ENCODE data around the gene SLC17A9. TPM values are rescaled to one million over a fixed set of nuclear protein-coding genes. Genes with fewer than 3 reads are reported as not detected.

Gene SLC17A9
- total RNA-seq, 1 donor from 2014 or later: 12.4 TPM

DNA sequence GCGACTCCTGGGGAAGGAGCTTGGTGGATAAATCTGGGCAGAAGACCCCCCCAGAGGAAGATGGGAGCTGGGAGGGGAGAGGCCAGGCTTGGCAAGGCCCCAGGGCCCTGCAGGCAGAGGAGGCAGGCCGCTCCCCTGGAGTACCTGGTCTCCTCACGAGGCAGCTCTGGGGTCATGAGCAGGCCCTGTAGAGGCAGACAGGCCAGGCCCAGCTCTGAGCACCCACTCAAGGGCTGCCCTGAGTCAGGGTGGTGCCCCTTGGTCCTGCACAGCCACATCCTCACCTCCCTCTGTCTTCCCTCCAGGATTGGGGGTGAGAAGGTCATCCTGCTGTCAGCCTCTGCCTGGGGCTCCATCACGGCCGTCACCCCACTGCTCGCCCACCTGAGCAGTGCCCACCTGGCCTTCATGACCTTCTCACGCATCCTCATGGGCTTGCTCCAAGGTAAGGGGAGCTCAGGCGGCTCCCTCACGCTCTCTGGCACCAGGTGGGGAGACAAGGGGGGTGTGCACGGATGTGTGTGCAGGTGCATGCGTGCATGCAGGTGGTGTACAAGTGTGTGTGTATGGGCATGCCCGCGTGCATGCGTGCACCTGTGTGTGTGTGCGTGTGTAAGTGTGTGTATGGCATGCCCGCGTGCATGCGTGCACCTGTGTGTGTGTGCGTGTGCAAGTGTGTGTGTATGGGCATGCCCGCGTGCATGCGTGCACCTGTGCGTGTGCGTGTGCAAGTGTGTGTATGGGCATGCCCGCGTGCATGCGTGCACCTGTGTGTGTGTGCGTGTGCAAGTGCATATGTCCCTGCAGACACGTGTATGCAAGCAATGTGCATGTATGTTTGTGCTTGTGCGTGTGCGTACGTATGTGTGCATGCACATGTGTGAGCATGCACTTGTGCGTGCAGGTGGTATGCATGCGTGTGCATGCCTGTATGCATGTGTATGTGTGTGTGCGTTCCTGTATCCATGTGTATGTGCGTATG is 4.9 kb downstream of the SLC17A9 start:
- no peak for FAIRE-seq
- H3K27ac ChIP-seq (ENCODE audit: low read depth, low read length): no peak overlapping the region
- H3K4me3 Mint-ChIP-seq (ENCODE audit: unreplicated experiment): no peak overlapping the region

DNA sequence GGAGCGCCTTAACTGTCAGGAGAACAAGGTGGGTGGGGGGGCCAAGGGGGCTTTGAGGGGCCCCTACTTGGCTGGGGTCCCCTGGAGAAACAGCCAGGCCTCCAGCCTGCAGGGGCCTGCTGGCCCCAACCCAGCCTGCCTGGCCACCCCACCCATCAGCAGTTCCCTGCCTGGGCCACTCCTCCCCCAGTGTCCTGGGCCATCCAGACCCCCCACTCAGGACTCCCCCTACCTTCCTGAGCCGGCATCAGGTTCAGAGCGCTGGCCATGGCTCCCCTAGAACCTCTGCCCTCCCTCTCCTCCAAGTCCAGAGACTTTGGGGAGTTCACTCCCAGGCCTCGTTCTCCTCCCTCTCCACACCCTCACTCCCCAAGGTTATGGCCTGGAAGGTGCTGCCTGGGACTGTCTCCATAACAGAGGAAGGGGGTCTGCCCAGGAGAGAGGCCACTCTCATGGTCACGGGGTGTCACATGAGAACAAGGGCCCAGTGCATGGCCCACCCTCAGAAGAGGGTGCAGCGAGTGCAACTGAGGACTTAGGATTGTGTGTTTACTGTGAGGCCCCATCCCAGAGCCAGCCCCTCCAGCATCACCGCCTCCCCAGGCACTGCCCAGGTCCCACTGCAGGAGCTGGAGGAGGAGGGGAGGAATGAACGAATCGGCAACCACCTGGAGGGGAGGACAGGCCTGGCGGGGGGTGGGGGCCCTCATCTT is 6.0 kb downstream of the SLC17A9 start:
- Histone ChIP-seq H3K4me2 (ENCODE audit: low read length) (no peak overlapping the region), H3K27me3 (ENCODE audit: insufficient read depth, low read length) (no peaks in the 10 kb centered on the region), H3K36me3 (ENCODE audit: insufficient read depth, low read length) (no peaks in the 10 kb centered on the region), H3K4me3 (ENCODE audit: insufficient read depth, low read depth, low read length) (no peak overlapping the region), H3K9me3 (ENCODE audit: insufficient read depth, low read depth, low read length) (no peaks in the 10 kb centered on the region), H3K79me2 (ENCODE audit: insufficient read depth, low read length) (no peaks in the 10 kb centered on the region), H4K20me1 (ENCODE audit: insufficient read depth, low read length) (no peaks in the 10 kb centered on the region), H3K4me1 (ENCODE audit: insufficient read depth, low read length) (peaks cover 3% of the 10 kb centered on the region), H2AFZ (ENCODE audit: low read depth, low read length) (no peak overlapping the region), H3K27ac (ENCODE audit: low read depth, low read length) (no peak overlapping the region), H3K9ac (ENCODE audit: low read length) (no peak overlapping the region)
- no peak overlapping the region for H3K27ac Mint-ChIP-seq (ENCODE audit: unreplicated experiment)
- H3K9me3 Mint-ChIP-seq (ENCODE audit: unreplicated experiment): no peaks in the 10 kb centered on the region
- H3K4me1 Mint-ChIP-seq (ENCODE audit: low read depth, unreplicated experiment): peaks cover 5% of the 10 kb centered on the region
- FAIRE-seq (no peak), DNase-seq (ENCODE audit: low read depth) (no peak)
- H3K36me3 Mint-ChIP-seq (ENCODE audit: low read depth, unreplicated experiment): peaks cover 4% of the 10 kb centered on the region
- peaks cover 5% of the 10 kb centered on the region for H3K27me3 Mint-ChIP-seq (ENCODE audit: low read depth, unreplicated experiment)
- TF ChIP-seq, protein P1, sequence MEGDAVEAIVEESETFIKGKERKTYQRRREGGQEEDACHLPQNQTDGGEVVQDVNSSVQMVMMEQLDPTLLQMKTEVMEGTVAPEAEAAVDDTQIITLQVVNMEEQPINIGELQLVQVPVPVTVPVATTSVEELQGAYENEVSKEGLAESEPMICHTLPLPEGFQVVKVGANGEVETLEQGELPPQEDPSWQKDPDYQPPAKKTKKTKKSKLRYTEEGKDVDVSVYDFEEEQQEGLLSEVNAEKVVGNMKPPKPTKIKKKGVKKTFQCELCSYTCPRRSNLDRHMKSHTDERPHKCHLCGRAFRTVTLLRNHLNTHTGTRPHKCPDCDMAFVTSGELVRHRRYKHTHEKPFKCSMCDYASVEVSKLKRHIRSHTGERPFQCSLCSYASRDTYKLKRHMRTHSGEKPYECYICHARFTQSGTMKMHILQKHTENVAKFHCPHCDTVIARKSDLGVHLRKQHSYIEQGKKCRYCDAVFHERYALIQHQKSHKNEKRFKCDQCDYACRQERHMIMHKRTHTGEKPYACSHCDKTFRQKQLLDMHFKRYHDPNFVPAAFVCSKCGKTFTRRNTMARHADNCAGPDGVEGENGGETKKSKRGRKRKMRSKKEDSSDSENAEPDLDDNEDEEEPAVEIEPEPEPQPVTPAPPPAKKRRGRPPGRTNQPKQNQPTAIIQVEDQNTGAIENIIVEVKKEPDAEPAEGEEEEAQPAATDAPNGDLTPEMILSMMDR (IDR thresholded peaks at IDR 0.05; ENCODE audit: insufficient read depth, low read depth, low read length): no peak
- H3K4me3 Mint-ChIP-seq (ENCODE audit: unreplicated experiment): no peak overlapping the region

More for the DNA sequence above, 4.9 kb downstream of the SLC17A9 start:
- Histone ChIP-seq H3K79me2 (ENCODE audit: insufficient read depth, low read length) (no peaks in the 10 kb centered on the region), H3K36me3 (ENCODE audit: insufficient read depth, low read length) (no peaks in the 10 kb centered on the region), H2AFZ (ENCODE audit: low read depth, low read length) (no peak overlapping the region), H4K20me1 (ENCODE audit: insufficient read depth, low read length) (no peaks in the 10 kb centered on the region), H3K9me3 (ENCODE audit: insufficient read depth, low read depth, low read length) (no peaks in the 10 kb centered on the region), H3K9ac (ENCODE audit: low read length) (no peak overlapping the region), H3K4me1 (ENCODE audit: insufficient read depth, low read length) (peaks cover 7% of the 10 kb centered on the region), H3K4me3 (ENCODE audit: insufficient read depth, low read depth, low read length) (no peak overlapping the region), H3K4me2 (ENCODE audit: low read length) (no peak overlapping the region), H3K27me3 (ENCODE audit: insufficient read depth, low read length) (no peaks in the 10 kb centered on the region)
- Mint-ChIP-seq H3K27ac (ENCODE audit: unreplicated experiment) (no peak overlapping the region), H3K36me3 (ENCODE audit: low read depth, unreplicated experiment) (peaks cover 4% of the 10 kb centered on the region), H3K27me3 (ENCODE audit: low read depth, unreplicated experiment) (peaks cover 5% of the 10 kb centered on the region), H3K9me3 (ENCODE audit: unreplicated experiment) (no peaks in the 10 kb centered on the region), H3K4me1 (ENCODE audit: low read depth, unreplicated experiment) (peaks cover 5% of the 10 kb centered on the region)
- DNase-seq (ENCODE audit: low read depth): no peak
- TF ChIP-seq EZH2 (IDR thresholded peaks at IDR 0.05; ENCODE audit: insufficient read depth, low read length): no peak
- TF ChIP-seq, protein P1 (IDR thresholded peaks at IDR 0.05; ENCODE audit: insufficient read depth, low read depth, low read length): no peak
